ENCODE data around the gene SCN5A.

DNA sequence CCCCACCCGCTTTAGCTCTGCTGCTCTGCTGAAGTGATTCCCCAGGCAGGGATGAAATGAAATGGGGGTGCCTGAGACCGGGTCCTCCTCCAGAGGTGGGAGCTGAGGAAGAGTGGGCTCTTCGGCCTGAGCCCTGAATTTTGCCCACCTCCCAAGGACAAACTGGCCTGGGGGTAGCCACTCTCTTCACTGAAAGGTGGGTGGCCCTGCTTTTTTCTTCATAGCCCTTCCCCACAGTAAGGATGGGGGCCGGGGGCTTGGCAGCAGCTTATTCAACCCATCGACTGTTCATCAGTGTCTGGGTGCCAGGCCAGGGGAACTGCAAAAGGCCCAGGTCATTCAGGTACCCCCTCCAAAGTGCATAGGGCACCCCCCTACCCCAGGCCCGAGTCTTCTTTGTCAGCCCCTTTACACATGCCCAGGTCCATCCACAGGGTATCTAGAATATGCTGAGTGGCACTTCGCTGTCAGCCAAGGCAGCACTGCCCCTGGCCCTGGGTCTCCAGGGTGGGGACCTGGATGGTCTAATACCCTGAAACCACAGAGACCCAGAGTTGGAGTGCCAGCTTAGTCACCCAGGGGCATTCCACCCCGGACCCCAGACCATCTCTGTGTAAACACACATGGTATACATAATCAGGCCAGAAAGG is 7.9 kb downstream of the SCN5A start:
- TF ChIP-seq CTCF (IDR thresholded peaks at IDR 0.05) (no peak), POLR2A (IDR thresholded peaks at IDR 0.05) (no peak)
